WTC11 (cell line): ENCODE data around the gene DCAF11. TPM values are rescaled to one million over a fixed set of nuclear protein-coding genes. Genes with fewer than 3 reads are reported as not detected.
A peak's percentile ranks its signal among the peaks of the same experiment; 100 is the strongest.

Experiments used
- ATAC-seq: fragments of 200-7000 bp; cut with Tn5 transposase; 2 replicates; pipeline ENCODE4 v1.10.0; 2021; ENCODE audit warnings: mild to moderate bottlenecking, moderate library complexity
- CTCF ChIA-PET: fragments of 300-600 bp; sonication (Branson Sonifier 250); formaldehyde crosslinking; loops from one replicate; lab custom pipeline; 2021; ENCODE audit warnings: antibody characterized with exemption; lab: Charles Lee
- POLR2A ChIA-PET: fragments of 350-600 bp; sonication (Branson Sonifier 250); formaldehyde crosslinking; loops from one replicate; lab custom pipeline; 2021; ENCODE audit warnings: antibody characterized with exemption; lab: Charles Lee
- DNase-seq: peaks from one replicate; pipeline ENCODE4 v3.0.0; 2021; ENCODE audit warnings: low spot score
- H3K27ac Mint-ChIP-seq: 2 replicates; pipeline ENCODE4 v1.8.0; 2021; ENCODE audit warnings: mixed read lengths
- H3K27me3 Mint-ChIP-seq: 2 replicates; pipeline ENCODE4 v1.8.0; 2021; ENCODE audit warnings: low read depth, mild to moderate bottlenecking, moderate library complexity, mixed read lengths
- H3K36me3 Mint-ChIP-seq: 2 replicates; pipeline ENCODE4 v1.8.0; 2021; ENCODE audit warnings: mixed read lengths
- H3K4me1 Mint-ChIP-seq: 2 replicates; pipeline ENCODE4 v1.8.0; 2022; ENCODE audit warnings: mixed read lengths
- H3K4me3 Mint-ChIP-seq: 2 replicates; pipeline ENCODE4 v1.8.0; 2021; ENCODE audit warnings: mild to moderate bottlenecking, moderate library complexity, mixed read lengths
- H3K9me3 Mint-ChIP-seq: 2 replicates; pipeline ENCODE4 v1.8.0; 2021; ENCODE audit warnings: mixed read lengths
- ATF2 ChIP-seq: sonication (generic); formaldehyde crosslinking; IDR thresholded peaks from 2 replicates; pipeline ENCODE4 v1.8.1; 2022; ENCODE audit warnings: low read depth, missing genetic modification reagents, borderline replicate concordance
- CDX4 ChIP-seq: fragments of 250-450 bp; sonication (Bioruptor Pico); IDR thresholded peaks from 2 replicates; pipeline ENCODE4 v1.9.0; 2021; ENCODE audit warnings: moderate library complexity, mild to moderate bottlenecking, inconsistent platforms, borderline replicate concordance
- ELF4 ChIP-seq: sonication (generic); formaldehyde crosslinking; IDR thresholded peaks from 2 replicates; pipeline ENCODE4 v1.8.1; 2022; ENCODE audit warnings: low read depth, mild to moderate bottlenecking, moderate library complexity, missing genetic modification reagents
- GABPB1 ChIP-seq: sonication (generic); formaldehyde crosslinking; IDR thresholded peaks from 2 replicates; pipeline ENCODE4 v1.8.1; 2023; ENCODE audit warnings: mild to moderate bottlenecking, missing genetic modification reagents
- IRF1 ChIP-seq: sonication (generic); formaldehyde crosslinking; IDR thresholded peaks from 2 replicates; pipeline ENCODE4 v1.8.0; 2023; ENCODE audit warnings: missing genetic modification reagents
- JAZF1 ChIP-seq: fragments of 250-450 bp; sonication (Bioruptor Pico); IDR thresholded peaks from 2 replicates; pipeline ENCODE4 v1.9.0; 2021; ENCODE audit warnings: moderate library complexity, mild to moderate bottlenecking, inconsistent platforms
- JUN ChIP-seq: sonication (generic); formaldehyde crosslinking; IDR thresholded peaks from 2 replicates; pipeline ENCODE4 v1.8.0; 2023; ENCODE audit warnings: mild to moderate bottlenecking, missing genetic modification reagents
- OVOL2 ChIP-seq: fragments of 250-450 bp; sonication (Bioruptor Pico); IDR thresholded peaks from 2 replicates; pipeline ENCODE4 v1.9.0; 2021; ENCODE audit warnings: mild to moderate bottlenecking, borderline replicate concordance
- PRDM15 ChIP-seq: sonication (generic); formaldehyde crosslinking; IDR thresholded peaks from 2 replicates; pipeline ENCODE4 v1.8.0; 2022; ENCODE audit warnings: missing genetic modification reagents
- PREB ChIP-seq: sonication (generic); formaldehyde crosslinking; IDR thresholded peaks from 2 replicates; pipeline ENCODE4 v1.8.1; 2022; ENCODE audit warnings: mild to moderate bottlenecking, missing genetic modification reagents, moderate library complexity, borderline replicate concordance
- SMAD4 ChIP-seq: sonication (generic); formaldehyde crosslinking; IDR thresholded peaks from 2 replicates; pipeline ENCODE4 v1.8.0; 2022; ENCODE audit warnings: mild to moderate bottlenecking, missing genetic modification reagents
- ZNF423 ChIP-seq: fragments of 250-450 bp; sonication (Bioruptor Pico); IDR thresholded peaks from 2 replicates; pipeline ENCODE4 v2.1.2; 2022; ENCODE audit warnings: mild to moderate bottlenecking, moderate library complexity
- ZNF671 ChIP-seq: fragments of 250-450 bp; sonication (Bioruptor Pico); IDR thresholded peaks from 2 replicates; pipeline ENCODE4 v1.8.0; 2021; ENCODE audit warnings: mild to moderate bottlenecking
- total RNA-seq: library from RNA; stranded (reverse); gene quantifications from 3 replicates; pipeline ENCODE4 v1.2.3, GENCODE V29; 2021

DCAF11 gene
- total RNA-seq, 1 experiment from 2014 or later: 73.6 TPM

- Mint-ChIP-seq H3K4me3 (no peak overlapping the region), H3K9me3 (peaks cover 21% of the 10 kb centered on the region), H3K36me3 (peaks cover 22% of the 10 kb centered on the region), H3K27ac (no peak overlapping the region), H3K4me1 (peaks cover 5% of the 10 kb centered on the region), H3K27me3 (no peaks in the 10 kb centered on the region; the same call in 1 of the 2 replicates)
- TF ChIP-seq OVOL2 (CRISPR knock-in tag): no peak
- ATAC-seq (no peak; the same call in 1 of the 2 replicates), DNase-seq (no peak)
- ChIA-PET CTCF (interaction anchor here (0.6 to 3.8 kb wide), 49 partner anchors 8 to 1130 kb away, joined by 3 to 254 read pairs (median 5); partner anchors contain the start of genes CARMIL3, CHMP4A, CIDEB and CPNE6), POLR2A (interaction anchor here (0.7 to 3.6 kb wide), 7 partner anchors 13 to 57 kb away, joined by 3 to 13 read pairs (median 6); partner anchors contain the start of genes CARMIL3 and PCK2)
Observed at GRCh38 chr14:24108336-24108874, 6.2 kb upstream of the DCAF11 start.

GRCh38 chr14:24110060-24110459, 4.5 kb upstream of the DCAF11 start:
- CTCF ChIA-PET: interaction anchor here (0.9 to 3.8 kb wide), 12 partner anchors 12 to 224 kb away, joined by 3 to 254 read pairs (median 5); partner anchors contain the start of genes CARMIL3, EMC9, IRF9 and PCK2
- DNase-seq (no peak), ATAC-seq (no peak)
- POLR2A ChIA-PET: interaction anchor here (0.5 to 3.6 kb wide), 6 partner anchors 9 to 441 kb away, joined by 3 to 11 read pairs (median 3); partner anchors contain the start of gene CARMIL3
- H3K9me3 Mint-ChIP-seq: peaks cover 7% of the 10 kb centered on the region
- H3K4me3 Mint-ChIP-seq: no peak overlapping the region
- H3K36me3 Mint-ChIP-seq: peaks cover 7% of the 10 kb centered on the region
- peaks cover 5% of the 10 kb centered on the region for H3K4me1 Mint-ChIP-seq
- no peak overlapping the region for H3K27ac Mint-ChIP-seq
- TF ChIP-seq PRDM15 (CRISPR knock-in tag): no peak
- TF ChIP-seq GABPB1 (CRISPR knock-in tag): peak; percentile 29; the same call in 1 of the 2 replicates
- no peak for TF ChIP-seq IRF1 (CRISPR knock-in tag)
- TF ChIP-seq, all 79 proteins: peak for 1
- H3K27me3 Mint-ChIP-seq: peaks cover 3% of the 10 kb centered on the region; the same call in 1 of the 2 replicates

GRCh38 chr14:24110523-24110922, 4.1 kb upstream of the DCAF11 start:
- TF ChIP-seq ATF2 (CRISPR knock-in tag): no peak
- TF ChIP-seq PREB (CRISPR knock-in tag): no peak
- Mint-ChIP-seq H3K27ac (no peak overlapping the region), H3K9me3 (peaks cover 4% of the 10 kb centered on the region; the same call in 1 of the 2 replicates), H3K4me3 (no peak overlapping the region), H3K36me3 (peaks cover 6% of the 10 kb centered on the region; the same call in 1 of the 2 replicates), H3K4me1 (peaks cover 9% of the 10 kb centered on the region), H3K27me3 (peaks cover 4% of the 10 kb centered on the region; the same call in 1 of the 2 replicates)
- DNase-seq (no peak), ATAC-seq (no peak)
- ChIA-PET POLR2A (interaction anchor here (0.9 to 3.6 kb wide), 2 partner anchors 41 to 59 kb away, joined by 3 to 11 read pairs; partner anchors contain the start of gene CARMIL3), CTCF (interaction anchor here (0.7 to 3.8 kb wide), 10 partner anchors 17 to 223 kb away, joined by 3 to 254 read pairs (median 5); partner anchors contain the start of genes CARMIL3, EMC9, IRF9 and PCK2)

GRCh38 chr14:24113379-24113800, 1.2 kb upstream of the DCAF11 start:
- Mint-ChIP-seq H3K36me3 (peaks cover 18% of the 10 kb centered on the region), H3K27me3 (peaks cover 4% of the 10 kb centered on the region; the same call in 1 of the 2 replicates), H3K4me1 (peaks cover 22% of the 10 kb centered on the region), H3K4me3 (peak overlapping the region; percentile 99), H3K9me3 (no peaks in the 10 kb centered on the region), H3K27ac (peak overlapping the region; percentile 99)
- ChIA-PET POLR2A (interaction anchor here (1.8 to 3.3 kb wide), 9 partner anchors 19 to 82 kb away, joined by 5 to 44 read pairs (median 13); partner anchors contain the start of genes CARMIL3, EMC9, IRF9 and PCK2), CTCF (interaction anchor here (1.1 to 3.3 kb wide), 17 partner anchors 8 to 129 kb away, joined by 3 to 67 read pairs (median 8); partner anchors contain the start of genes CARMIL3, CHMP4A, DHRS4L2 and EMC9)
- no peak for DNase-seq
- no peak for ATAC-seq
- no peak for TF ChIP-seq ZNF671 (CRISPR knock-in tag)
- TF ChIP-seq ZNF423 (CRISPR knock-in tag): no peak
- no peak for TF ChIP-seq SMAD4
- no peak for TF ChIP-seq JUN (CRISPR knock-in tag)
- no peak for TF ChIP-seq JAZF1 (CRISPR knock-in tag)
- TF ChIP-seq CDX4: no peak
- TF ChIP-seq ELF4 (CRISPR knock-in tag): peak; percentile 40; the same call in 1 of the 2 replicates
- TF ChIP-seq GABPB1 (CRISPR knock-in tag): no peak
- TF ChIP-seq, all 79 proteins: peak for 1
